Skeletal muscle satellite cell (primary cell): ENCODE data around the gene MYO1C.

Source experiments
- H3K27me3 ChIP-seq: 2 replicates; pipeline ENCODE4 v1.7.0; 2013; ENCODE audit warnings: low read length; ENCODE audit not compliant: control insufficient read depth, insufficient read depth
- H3K36me3 ChIP-seq: 2 replicates; pipeline ENCODE4 v1.7.0; 2013; ENCODE audit warnings: mild to moderate bottlenecking, control low read depth, low read length; ENCODE audit not compliant: insufficient read depth
- H3K4me1 ChIP-seq: 2 replicates; pipeline ENCODE4 v1.7.0; 2013; ENCODE audit warnings: low read length; ENCODE audit not compliant: control insufficient read depth, insufficient read depth
- H3K4me2 ChIP-seq: 2 replicates; pipeline ENCODE4 v1.7.0; 2013; ENCODE audit warnings: mild to moderate bottlenecking, low read length
- H3K4me3 ChIP-seq: 2 replicates; pipeline ENCODE4 v1.7.0; 2013; ENCODE audit warnings: low read length
- H3K9ac ChIP-seq: 2 replicates; pipeline ENCODE4 v1.7.0; 2013; ENCODE audit warnings: mild to moderate bottlenecking, low read depth, low read length, moderate library complexity
- H3K9me3 ChIP-seq: replicated peaks from 2 replicates; pipeline ENCODE4 v1.7.0; 2013; ENCODE audit warnings: mild to moderate bottlenecking, control low read depth, low read length

MYO1C gene

GRCh38 chr17:1481736-1482135 lies 10.8 kb downstream of the MYO1C start:
- H3K36me3 ChIP-seq: peaks cover 55% of the 10 kb centered on the region
- no peaks in the 10 kb centered on the region for H3K27me3 ChIP-seq
- H3K4me3 ChIP-seq: no peak overlapping the region
- peaks cover 35% of the 10 kb centered on the region for H3K4me1 ChIP-seq
- no peak overlapping the region for H3K4me2 ChIP-seq
- H3K9me3 ChIP-seq: no peaks in the 10 kb centered on the region
- H3K9ac ChIP-seq: no peak overlapping the region

DNA sequence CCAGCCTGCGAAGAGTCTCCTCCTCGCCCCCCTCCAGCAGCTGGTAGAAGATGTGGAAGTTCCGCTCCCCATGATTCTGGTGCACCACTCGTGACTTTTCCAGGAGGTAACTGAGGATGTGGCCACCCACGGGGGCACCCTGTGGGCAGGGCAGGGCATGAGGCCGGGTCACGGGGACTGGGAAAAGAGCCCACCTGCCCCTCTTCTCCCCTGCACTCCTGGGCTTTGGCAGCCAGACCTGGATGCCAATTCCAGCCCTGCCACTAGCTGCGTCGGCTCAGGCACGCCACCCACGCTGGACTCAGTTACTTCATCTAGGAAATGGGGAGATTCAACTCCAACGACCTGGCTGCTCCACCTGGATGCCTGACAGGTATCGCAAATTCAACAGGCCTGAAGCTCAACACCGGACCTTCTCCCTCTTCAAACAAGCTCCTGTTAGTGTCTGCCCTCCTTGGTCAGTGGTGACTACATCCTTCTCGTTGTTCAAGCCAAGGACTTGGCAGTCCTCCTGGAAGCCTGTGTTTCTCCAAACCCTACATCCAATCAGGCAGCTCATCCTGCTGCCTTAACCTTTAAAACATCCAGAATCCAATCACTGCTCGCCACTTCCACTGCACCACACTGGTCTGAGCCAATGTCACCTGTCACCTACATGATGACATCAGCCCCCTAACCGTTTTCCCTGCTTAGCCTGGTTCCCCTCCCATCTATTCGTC lies 11.6 kb downstream of the MYO1C start:
- Histone ChIP-seq H3K27me3 (no peaks in the 10 kb centered on the region), H3K9ac (no peak overlapping the region), H3K36me3 (peaks cover 63% of the 10 kb centered on the region), H3K4me1 (peaks cover 30% of the 10 kb centered on the region), H3K4me2 (no peak overlapping the region), H3K9me3 (no peaks in the 10 kb centered on the region), H3K4me3 (no peak overlapping the region)

DNA sequence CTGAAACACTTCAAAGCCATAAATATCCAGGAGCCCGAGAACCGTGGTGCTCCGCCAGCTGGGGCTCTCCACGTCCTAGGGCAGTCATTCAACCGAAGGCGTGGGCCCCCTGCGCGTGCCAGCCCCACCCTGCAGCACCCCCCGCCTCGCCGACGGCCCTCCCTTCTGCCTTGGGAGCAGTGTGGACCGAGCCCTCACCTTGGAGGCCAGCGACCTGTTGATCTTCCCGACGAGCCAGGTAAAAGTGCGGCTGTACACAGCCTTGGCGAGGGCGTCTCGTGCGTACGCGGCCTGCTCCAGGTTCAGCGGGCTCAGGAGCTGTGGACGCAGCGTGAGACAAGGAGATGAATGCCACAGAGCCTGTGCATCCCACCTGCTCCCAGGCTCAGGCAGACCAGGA lies 14.1 kb downstream of the MYO1C start:
- H3K27me3 ChIP-seq: no peaks in the 10 kb centered on the region
- H3K36me3 ChIP-seq: peaks cover 75% of the 10 kb centered on the region
- no peak overlapping the region for H3K4me3 ChIP-seq
- H3K9ac ChIP-seq: no peak overlapping the region
- no peaks in the 10 kb centered on the region for H3K9me3 ChIP-seq
- no peak overlapping the region for H3K4me2 ChIP-seq
- peaks cover 19% of the 10 kb centered on the region for H3K4me1 ChIP-seq

GRCh38 chr17:1475321-1475854 lies 17.1 kb downstream of the MYO1C start:
- peaks cover 4% of the 10 kb centered on the region for H3K4me1 ChIP-seq

GRCh38 chr17:1474402-1475189 lies 17.9 kb downstream of the MYO1C start:
- H3K36me3 ChIP-seq: peaks cover 77% of the 10 kb centered on the region

More at GRCh38 chr17:1475321-1475854, 17.1 kb downstream of the MYO1C start:
- H3K4me2 ChIP-seq: no peak overlapping the region
- no peaks in the 10 kb centered on the region for H3K9me3 ChIP-seq
- no peak overlapping the region for H3K9ac ChIP-seq
- H3K4me3 ChIP-seq: no peak overlapping the region
- H3K36me3 ChIP-seq: peaks cover 74% of the 10 kb centered on the region
- H3K27me3 ChIP-seq: no peaks in the 10 kb centered on the region

GRCh38 chr17:1473841-1474240 lies 18.6 kb downstream of the MYO1C start:
- Histone ChIP-seq H3K27me3 (no peaks in the 10 kb centered on the region), H3K9me3 (no peaks in the 10 kb centered on the region), H3K36me3 (peaks cover 81% of the 10 kb centered on the region), H3K4me1 (peaks cover 4% of the 10 kb centered on the region), H3K9ac (no peak overlapping the region), H3K4me3 (no peak overlapping the region), H3K4me2 (no peak overlapping the region)

More at GRCh38 chr17:1474402-1475189, 17.9 kb downstream of the MYO1C start:
- no peak overlapping the region for H3K4me2 ChIP-seq
- H3K9me3 ChIP-seq: no peaks in the 10 kb centered on the region
- no peak overlapping the region for H3K9ac ChIP-seq
- H3K4me1 ChIP-seq: peaks cover 4% of the 10 kb centered on the region
- no peaks in the 10 kb centered on the region for H3K27me3 ChIP-seq
- no peak overlapping the region for H3K4me3 ChIP-seq

DNA sequence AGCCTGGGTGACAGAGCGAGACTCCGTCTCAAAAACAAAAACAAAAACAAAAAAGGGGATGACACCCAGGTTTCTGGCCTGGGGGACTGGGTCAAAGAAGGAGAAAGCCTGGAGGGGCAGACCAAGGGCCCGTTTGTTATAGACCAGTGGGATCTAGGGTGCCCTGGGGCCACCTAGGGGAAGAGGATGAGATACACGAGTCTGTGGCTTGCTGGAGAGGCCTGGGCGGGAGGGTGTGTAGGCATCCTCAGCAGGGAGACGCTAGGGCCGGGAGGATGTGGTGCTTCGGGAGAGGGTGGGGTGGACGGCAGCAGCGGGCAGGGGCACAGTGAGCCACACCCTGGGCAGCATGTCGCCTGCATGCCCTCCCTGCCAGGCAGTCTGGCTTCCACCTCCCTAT lies 19.3 kb downstream of the MYO1C start:
- H3K36me3 ChIP-seq: peaks cover 81% of the 10 kb centered on the region
- no peak overlapping the region for H3K9ac ChIP-seq
- H3K4me3 ChIP-seq: no peak overlapping the region
- peaks cover 4% of the 10 kb centered on the region for H3K4me1 ChIP-seq
- no peaks in the 10 kb centered on the region for H3K27me3 ChIP-seq
- H3K4me2 ChIP-seq: no peak overlapping the region
- H3K9me3 ChIP-seq: no peaks in the 10 kb centered on the region

DNA sequence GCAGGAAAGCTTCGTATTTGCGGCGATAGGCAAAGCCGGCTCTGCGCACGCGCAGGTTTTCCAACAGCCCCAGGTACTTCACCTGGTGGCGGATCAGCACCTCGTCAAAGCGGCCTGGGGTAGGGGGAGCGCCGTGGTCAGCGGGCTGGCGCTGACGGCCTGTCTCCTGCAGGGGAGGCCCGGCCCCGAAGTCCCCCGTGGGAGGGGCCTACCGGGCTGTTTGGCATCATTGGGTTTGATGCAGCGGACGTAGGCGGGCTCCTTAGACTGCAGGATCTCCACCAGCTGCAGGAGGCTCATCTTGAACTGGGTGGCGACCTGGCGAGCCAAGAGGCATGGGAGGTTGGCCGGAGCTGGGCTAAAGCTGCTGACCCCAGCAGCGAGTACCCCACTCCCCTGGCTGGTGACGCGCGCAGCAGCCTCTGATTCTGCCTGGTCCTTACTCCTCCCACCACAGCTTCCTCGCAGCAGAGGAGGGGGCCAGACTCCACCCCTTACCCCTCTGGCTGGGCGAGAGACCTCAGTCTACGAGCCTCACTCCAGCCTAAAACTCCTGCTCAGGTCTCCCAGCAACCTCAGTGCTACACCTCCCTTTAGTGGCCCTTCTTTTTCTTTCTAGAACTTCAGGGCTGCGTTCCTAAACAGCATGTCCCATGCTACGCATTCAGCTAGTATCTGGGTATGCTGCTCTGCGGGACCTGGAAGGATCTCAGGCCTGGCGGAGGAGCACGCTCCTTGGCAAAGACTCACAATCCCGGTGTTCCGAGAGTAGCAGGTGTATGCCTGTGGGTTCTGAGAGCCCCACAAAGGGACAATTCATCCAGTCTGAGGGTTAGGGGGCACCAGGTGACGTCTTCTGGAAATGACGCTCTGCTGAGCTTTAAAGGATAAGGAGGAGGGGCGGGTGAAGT lies 20.3 kb downstream of the MYO1C start:
- Histone ChIP-seq H3K9me3 (no peaks in the 10 kb centered on the region), H3K9ac (no peak overlapping the region), H3K27me3 (no peaks in the 10 kb centered on the region), H3K4me3 (no peak overlapping the region), H3K4me1 (peaks cover 4% of the 10 kb centered on the region), H3K36me3 (peaks cover 78% of the 10 kb centered on the region), H3K4me2 (no peak overlapping the region)

- no peak overlapping the region for H3K4me2 ChIP-seq
- H3K4me1 ChIP-seq: peaks cover 2% of the 10 kb centered on the region
- H3K36me3 ChIP-seq: peaks cover 79% of the 10 kb centered on the region
- H3K27me3 ChIP-seq: no peaks in the 10 kb centered on the region
- H3K4me3 ChIP-seq: no peak overlapping the region
- H3K9me3 ChIP-seq: no peaks in the 10 kb centered on the region
- H3K9ac ChIP-seq: no peak overlapping the region
Observed at GRCh38 chr17:1471490-1471889, 21.0 kb downstream of the MYO1C start.

GRCh38 chr17:1470755-1471462 lies 21.6 kb downstream of the MYO1C start:
- no peaks in the 10 kb centered on the region for H3K27me3 ChIP-seq
- H3K9ac ChIP-seq: no peak overlapping the region
- peaks cover 79% of the 10 kb centered on the region for H3K36me3 ChIP-seq
- H3K9me3 ChIP-seq: no peaks in the 10 kb centered on the region
- no peak overlapping the region for H3K4me3 ChIP-seq
- no peak overlapping the region for H3K4me2 ChIP-seq
- H3K4me1 ChIP-seq: no peaks in the 10 kb centered on the region
